Measurements from ENCODE around the gene RALGDS. TPM values are rescaled to one million over a fixed set of nuclear protein-coding genes. Genes with fewer than 3 reads are reported as not detected.

Gene RALGDS
- total RNA-seq, 1 experiment from 2014 or later = 22.9 TPM

DNA sequence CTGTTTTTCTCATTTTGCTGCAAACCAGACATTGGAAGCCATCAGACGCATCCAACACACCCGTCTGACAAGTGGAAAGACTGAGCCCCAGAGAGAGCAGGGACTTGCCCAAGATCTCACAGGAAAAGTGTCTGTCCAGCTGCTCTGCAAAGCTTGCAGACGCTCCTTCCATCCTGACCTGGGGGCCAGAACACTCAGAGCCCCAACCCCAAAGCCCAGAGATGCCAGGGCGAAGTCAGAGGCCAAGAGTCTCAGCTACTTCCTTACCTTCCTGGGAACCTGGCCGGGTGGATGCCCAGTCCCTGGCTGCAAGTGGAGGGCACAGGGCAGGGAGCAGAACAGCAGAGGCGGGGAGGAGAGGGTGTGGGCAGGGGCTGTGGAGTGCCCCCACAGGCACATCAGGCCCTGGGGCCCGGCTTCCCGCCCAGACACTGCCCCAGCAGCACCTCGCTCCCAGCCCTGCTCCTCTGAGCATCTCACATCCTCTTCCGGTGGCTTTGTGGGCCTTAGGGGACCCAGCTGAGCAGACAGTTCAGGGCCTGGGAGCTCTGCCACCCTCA is 9.7 kb upstream of the RALGDS start:
- no peak overlapping the region for H3K4me3 Mint-ChIP-seq
- POLR2A ChIA-PET = no interaction called here
- H3K9me3 Mint-ChIP-seq = no peaks in the 10 kb centered on the region
- H3K27me3 Mint-ChIP-seq (ENCODE audit: low read depth) = no peaks in the 10 kb centered on the region; the same call in 1 of the 2 replicates
- CTCF ChIA-PET = interaction anchor here (1.0 to 1.5 kb wide), 2 partner anchors 14 to 17 kb away, joined by 4 to 7 read pairs; no protein-coding TSS in a partner anchor
- no peaks in the 10 kb centered on the region for H3K36me3 Mint-ChIP-seq
- TF ChIP-seq, protein P1, sequence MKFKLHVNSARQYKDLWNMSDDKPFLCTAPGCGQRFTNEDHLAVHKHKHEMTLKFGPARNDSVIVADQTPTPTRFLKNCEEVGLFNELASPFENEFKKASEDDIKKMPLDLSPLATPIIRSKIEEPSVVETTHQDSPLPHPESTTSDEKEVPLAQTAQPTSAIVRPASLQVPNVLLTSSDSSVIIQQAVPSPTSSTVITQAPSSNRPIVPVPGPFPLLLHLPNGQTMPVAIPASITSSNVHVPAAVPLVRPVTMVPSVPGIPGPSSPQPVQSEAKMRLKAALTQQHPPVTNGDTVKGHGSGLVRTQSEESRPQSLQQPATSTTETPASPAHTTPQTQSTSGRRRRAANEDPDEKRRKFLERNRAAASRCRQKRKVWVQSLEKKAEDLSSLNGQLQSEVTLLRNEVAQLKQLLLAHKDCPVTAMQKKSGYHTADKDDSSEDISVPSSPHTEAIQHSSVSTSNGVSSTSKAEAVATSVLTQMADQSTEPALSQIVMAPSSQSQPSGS (CRISPR knock-in tag; IDR thresholded peaks at IDR 0.05; ENCODE audit: borderline replicate concordance, low read depth) = no peak
- TF ChIP-seq ZNF232 (CRISPR knock-in tag; IDR thresholded peaks at IDR 0.05) (no peak), ZNF138 (CRISPR knock-in tag; conservative IDR thresholded peaks at IDR 0.05) (no peak), TP53 (CRISPR knock-in tag; IDR thresholded peaks at IDR 0.05) (no peak), NFE2L1 (CRISPR knock-in tag; IDR thresholded peaks at IDR 0.05) (no peak), NR3C1 (CRISPR knock-in tag; conservative IDR thresholded peaks at IDR 0.05; ENCODE audit: low read depth) (no peak), FOXJ3 (CRISPR knock-in tag; IDR thresholded peaks at IDR 0.05; ENCODE audit: borderline replicate concordance) (no peak), JAZF1 (CRISPR knock-in tag; IDR thresholded peaks at IDR 0.05) (no peak)
- TF ChIP-seq, protein P2, sequence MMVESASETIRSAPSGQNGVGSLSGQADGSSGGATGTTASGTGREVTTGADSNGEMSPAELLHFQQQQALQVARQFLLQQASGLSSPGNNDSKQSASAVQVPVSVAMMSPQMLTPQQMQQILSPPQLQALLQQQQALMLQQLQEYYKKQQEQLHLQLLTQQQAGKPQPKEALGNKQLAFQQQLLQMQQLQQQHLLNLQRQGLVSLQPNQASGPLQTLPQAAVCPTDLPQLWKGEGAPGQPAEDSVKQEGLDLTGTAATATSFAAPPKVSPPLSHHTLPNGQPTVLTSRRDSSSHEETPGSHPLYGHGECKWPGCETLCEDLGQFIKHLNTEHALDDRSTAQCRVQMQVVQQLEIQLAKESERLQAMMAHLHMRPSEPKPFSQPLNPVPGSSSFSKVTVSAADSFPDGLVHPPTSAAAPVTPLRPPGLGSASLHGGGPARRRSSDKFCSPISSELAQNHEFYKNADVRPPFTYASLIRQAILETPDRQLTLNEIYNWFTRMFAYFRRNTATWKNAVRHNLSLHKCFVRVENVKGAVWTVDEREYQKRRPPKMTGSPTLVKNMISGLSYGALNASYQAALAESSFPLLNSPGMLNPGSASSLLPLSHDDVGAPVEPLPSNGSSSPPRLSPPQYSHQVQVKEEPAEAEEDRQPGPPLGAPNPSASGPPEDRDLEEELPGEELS (CRISPR knock-in tag; IDR thresholded peaks at IDR 0.05) = no peak
- TF ChIP-seq, protein P3, sequence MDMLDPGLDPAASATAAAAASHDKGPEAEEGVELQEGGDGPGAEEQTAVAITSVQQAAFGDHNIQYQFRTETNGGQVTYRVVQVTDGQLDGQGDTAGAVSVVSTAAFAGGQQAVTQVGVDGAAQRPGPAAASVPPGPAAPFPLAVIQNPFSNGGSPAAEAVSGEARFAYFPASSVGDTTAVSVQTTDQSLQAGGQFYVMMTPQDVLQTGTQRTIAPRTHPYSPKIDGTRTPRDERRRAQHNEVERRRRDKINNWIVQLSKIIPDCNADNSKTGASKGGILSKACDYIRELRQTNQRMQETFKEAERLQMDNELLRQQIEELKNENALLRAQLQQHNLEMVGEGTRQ (CRISPR knock-in tag; IDR thresholded peaks at IDR 0.05) = no peak
- TF ChIP-seq, protein P4, sequence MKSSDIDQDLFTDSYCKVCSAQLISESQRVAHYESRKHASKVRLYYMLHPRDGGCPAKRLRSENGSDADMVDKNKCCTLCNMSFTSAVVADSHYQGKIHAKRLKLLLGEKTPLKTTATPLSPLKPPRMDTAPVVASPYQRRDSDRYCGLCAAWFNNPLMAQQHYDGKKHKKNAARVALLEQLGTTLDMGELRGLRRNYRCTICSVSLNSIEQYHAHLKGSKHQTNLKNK (CRISPR knock-in tag; IDR thresholded peaks at IDR 0.05) = no peak
- TF ChIP-seq, protein P5, sequence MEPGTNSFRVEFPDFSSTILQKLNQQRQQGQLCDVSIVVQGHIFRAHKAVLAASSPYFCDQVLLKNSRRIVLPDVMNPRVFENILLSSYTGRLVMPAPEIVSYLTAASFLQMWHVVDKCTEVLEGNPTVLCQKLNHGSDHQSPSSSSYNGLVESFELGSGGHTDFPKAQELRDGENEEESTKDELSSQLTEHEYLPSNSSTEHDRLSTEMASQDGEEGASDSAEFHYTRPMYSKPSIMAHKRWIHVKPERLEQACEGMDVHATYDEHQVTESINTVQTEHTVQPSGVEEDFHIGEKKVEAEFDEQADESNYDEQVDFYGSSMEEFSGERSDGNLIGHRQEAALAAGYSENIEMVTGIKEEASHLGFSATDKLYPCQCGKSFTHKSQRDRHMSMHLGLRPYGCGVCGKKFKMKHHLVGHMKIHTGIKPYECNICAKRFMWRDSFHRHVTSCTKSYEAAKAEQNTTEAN (CRISPR knock-in tag; IDR thresholded peaks at IDR 0.05) = no peak
- TF ChIP-seq, protein P6, sequence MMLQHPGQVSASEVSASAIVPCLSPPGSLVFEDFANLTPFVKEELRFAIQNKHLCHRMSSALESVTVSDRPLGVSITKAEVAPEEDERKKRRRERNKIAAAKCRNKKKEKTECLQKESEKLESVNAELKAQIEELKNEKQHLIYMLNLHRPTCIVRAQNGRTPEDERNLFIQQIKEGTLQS (CRISPR knock-in tag; conservative IDR thresholded peaks at IDR 0.05) = no peak
- no peak overlapping the region; the same call in 1 of the 2 replicates for H3K27ac Mint-ChIP-seq
- peaks cover 7% of the 10 kb centered on the region; the same call in 1 of the 2 replicates for H3K4me1 Mint-ChIP-seq
- ATAC-seq (no peak), DNase-seq (ENCODE audit: low spot score) (no peak)

DNA sequence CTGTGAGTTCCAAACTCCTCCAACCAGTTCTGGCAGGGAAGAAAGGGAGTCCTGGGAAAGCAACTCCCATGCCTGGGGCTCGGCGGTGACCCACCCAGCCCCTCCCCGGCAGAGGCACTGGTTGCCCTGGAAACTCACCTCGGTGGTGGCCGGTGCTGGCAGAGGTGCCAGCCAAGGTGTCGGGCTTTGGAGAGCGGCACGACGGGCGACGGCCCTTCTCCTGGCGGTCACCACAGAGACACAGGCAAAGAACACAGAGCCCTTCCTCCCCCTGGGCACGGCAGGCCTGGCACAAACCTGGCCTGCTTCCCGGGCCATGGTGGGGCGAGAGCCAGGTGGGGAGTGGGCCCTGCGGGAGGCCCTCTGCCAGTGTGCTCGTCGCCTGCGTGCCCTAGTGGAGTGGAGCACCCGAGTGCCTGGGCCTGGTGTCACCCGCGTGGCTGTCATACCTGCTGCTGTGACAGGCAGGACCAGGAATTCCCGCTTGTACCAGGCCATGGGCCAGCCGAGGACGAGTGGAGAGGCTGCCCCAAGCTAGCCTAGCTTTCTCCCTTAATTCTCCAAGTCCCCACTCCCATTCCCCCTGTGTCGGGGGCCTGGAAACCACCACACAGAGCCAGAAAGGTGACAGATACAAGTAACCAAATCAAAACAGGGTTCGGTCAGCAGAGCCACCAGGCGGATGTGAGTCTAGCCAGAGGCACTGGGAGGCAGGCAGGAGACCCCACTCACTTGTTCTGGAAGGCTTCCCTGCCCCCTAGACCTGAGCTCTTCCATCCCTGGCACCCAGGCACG is 8.2 kb upstream of the RALGDS start:
- ATAC-seq = no peak
- CTCF ChIA-PET = interaction anchor here (0.6 to 4.2 kb wide), 5 partner anchors 15 to 268 kb away, joined by 3 to 21 read pairs (median 4); no protein-coding TSS in a partner anchor
- Mint-ChIP-seq H3K4me1 (peaks cover 7% of the 10 kb centered on the region; the same call in 1 of the 2 replicates), H3K27ac (no peak overlapping the region), H3K27me3 (ENCODE audit: low read depth) (peaks cover 8% of the 10 kb centered on the region), H3K4me3 (no peak overlapping the region), H3K9me3 (no peaks in the 10 kb centered on the region), H3K36me3 (no peaks in the 10 kb centered on the region)
- POLR2A ChIA-PET = no interaction called here
- DNase-seq (ENCODE audit: low spot score) = no peak
- TF ChIP-seq ZNF232 (CRISPR knock-in tag; IDR thresholded peaks at IDR 0.05) = no peak
- TF ChIP-seq, protein P4 (CRISPR knock-in tag; IDR thresholded peaks at IDR 0.05) = no peak
- no peak for TF ChIP-seq SMAD3 (CRISPR knock-in tag; IDR thresholded peaks at IDR 0.05; ENCODE audit: borderline replicate concordance)
- TF ChIP-seq SP1 (CRISPR knock-in tag; conservative IDR thresholded peaks at IDR 0.05) = no peak
- no peak for TF ChIP-seq GTF2I (CRISPR knock-in tag; conservative IDR thresholded peaks at IDR 0.05)
- TF ChIP-seq TEAD4 (CRISPR knock-in tag; IDR thresholded peaks at IDR 0.05) = no peak
- TF ChIP-seq CBFB (CRISPR knock-in tag; IDR thresholded peaks at IDR 0.05; ENCODE audit: low read depth) = no peak
- TF ChIP-seq, protein P7, sequence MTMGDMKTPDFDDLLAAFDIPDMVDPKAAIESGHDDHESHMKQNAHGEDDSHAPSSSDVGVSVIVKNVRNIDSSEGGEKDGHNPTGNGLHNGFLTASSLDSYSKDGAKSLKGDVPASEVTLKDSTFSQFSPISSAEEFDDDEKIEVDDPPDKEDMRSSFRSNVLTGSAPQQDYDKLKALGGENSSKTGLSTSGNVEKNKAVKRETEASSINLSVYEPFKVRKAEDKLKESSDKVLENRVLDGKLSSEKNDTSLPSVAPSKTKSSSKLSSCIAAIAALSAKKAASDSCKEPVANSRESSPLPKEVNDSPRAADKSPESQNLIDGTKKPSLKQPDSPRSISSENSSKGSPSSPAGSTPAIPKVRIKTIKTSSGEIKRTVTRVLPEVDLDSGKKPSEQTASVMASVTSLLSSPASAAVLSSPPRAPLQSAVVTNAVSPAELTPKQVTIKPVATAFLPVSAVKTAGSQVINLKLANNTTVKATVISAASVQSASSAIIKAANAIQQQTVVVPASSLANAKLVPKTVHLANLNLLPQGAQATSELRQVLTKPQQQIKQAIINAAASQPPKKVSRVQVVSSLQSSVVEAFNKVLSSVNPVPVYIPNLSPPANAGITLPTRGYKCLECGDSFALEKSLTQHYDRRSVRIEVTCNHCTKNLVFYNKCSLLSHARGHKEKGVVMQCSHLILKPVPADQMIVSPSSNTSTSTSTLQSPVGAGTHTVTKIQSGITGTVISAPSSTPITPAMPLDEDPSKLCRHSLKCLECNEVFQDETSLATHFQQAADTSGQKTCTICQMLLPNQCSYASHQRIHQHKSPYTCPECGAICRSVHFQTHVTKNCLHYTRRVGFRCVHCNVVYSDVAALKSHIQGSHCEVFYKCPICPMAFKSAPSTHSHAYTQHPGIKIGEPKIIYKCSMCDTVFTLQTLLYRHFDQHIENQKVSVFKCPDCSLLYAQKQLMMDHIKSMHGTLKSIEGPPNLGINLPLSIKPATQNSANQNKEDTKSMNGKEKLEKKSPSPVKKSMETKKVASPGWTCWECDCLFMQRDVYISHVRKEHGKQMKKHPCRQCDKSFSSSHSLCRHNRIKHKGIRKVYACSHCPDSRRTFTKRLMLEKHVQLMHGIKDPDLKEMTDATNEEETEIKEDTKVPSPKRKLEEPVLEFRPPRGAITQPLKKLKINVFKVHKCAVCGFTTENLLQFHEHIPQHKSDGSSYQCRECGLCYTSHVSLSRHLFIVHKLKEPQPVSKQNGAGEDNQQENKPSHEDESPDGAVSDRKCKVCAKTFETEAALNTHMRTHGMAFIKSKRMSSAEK (CRISPR knock-in tag; IDR thresholded peaks at IDR 0.05; ENCODE audit: borderline replicate concordance) = no peak

Measured in WTC11 (cell line).